K562 (cell line): ENCODE measurements around the gene CREG1. TPM values are rescaled to one million over a fixed set of nuclear protein-coding genes. Genes with fewer than 3 reads are reported as not detected.
A peak's percentile ranks its signal among the peaks of the same experiment; 100 is the strongest.

Experiments used
- CEBPB ChIP-seq: fragments of 450-650 bp; IDR thresholded peaks from 2 replicates; pipeline ENCODE4 v1.6.1; 2016; ENCODE audit warnings: missing genetic modification characterization, missing compliant biosample characterization
- ETV1 ChIP-seq: fragments of 450-650 bp; conservative IDR thresholded peaks from 2 replicates; pipeline ENCODE4 v1.6.1; 2016; ENCODE audit warnings: missing genetic modification characterization, control low read depth, low read depth, missing compliant biosample characterization
- HNRNPUL1 ChIP-seq: fragments of 200-400 bp; formaldehyde crosslinking; IDR thresholded peaks from 2 replicates; pipeline ENCODE4 v1.6.1; 2017; ENCODE audit warnings: low read length
- ID3 ChIP-seq, 2 experiments: fragments of 250-450 bp in 1 of 2; fragments of 450-650 bp in 1 of 2; sonication (Bioruptor Pico) in 1 of 2; IDR thresholded peaks; 2 replicates each; pipeline versions ENCODE4 v1.6.1 to v1.8.0; 2016 to 2021; ENCODE audit warnings: mild to moderate bottlenecking in 2 of 2, moderate library complexity in 2 of 2, missing compliant biosample characterization in 1 of 2, missing genetic modification characterization in 1 of 2
- KLF6 ChIP-seq: fragments of 250-450 bp; sonication (Bioruptor Pico); IDR thresholded peaks from 2 replicates; pipeline ENCODE4 v1.4.0; 2020; ENCODE audit warnings: mild to moderate bottlenecking, moderate library complexity, borderline replicate concordance
- MCM3 ChIP-seq: fragments of 450-650 bp; IDR thresholded peaks from 2 replicates; pipeline ENCODE4 v1.6.1; 2016
- RCOR1 ChIP-seq, 2 experiments: IDR thresholded peaks; 2 replicates each; pipeline ENCODE4 v1.6.1; 2012; ENCODE audit warnings: low read depth in 2 of 2, low read length in 2 of 2, borderline replicate concordance in 1 of 2, improper control_type of control experiment in 1 of 2
- SETDB1 ChIP-seq: IDR thresholded peaks from one replicate; pipeline ENCODE4 v1.6.1; 2012; ENCODE audit warnings: low read length, control low read depth, inconsistent platforms
- ZNF707 ChIP-seq: fragments of 250-450 bp; sonication (Bioruptor Pico); conservative IDR thresholded peaks from 2 replicates; pipeline ENCODE4 v1.8.0; 2022; ENCODE audit warnings: inconsistent platforms, mild to moderate bottlenecking, moderate library complexity
- polyA plus RNA-seq, 8 experiments: library from polyadenylated mRNA; depleted of rRNA in 4 of 8; stranded (reverse) in 5 of 8; unstranded in 3 of 8; fragments of >200 nt; fragmentation: Nextera tagmentation in 2 of 8; fragmentation: Illumina TruSeq in 1 of 8; extraction: Ambion mirVana in 2 of 8; extraction: Trizol in 1 of 8; gene quantifications; 2 replicates each; pipeline versions ENCODE4 v1.2.1 to v1.2.3, GENCODE V29; 2011 to 2014; ENCODE audit warnings: inconsistent platforms in 1 of 8, missing spikeins in 1 of 8
- total RNA-seq, 7 experiments: library from RNA; depleted of rRNA in 6 of 7; stranded (reverse); fragments of >200 nt in 6 of 7; fragmentation: Illumina TruSeq in 2 of 7; extraction: Trizol in 2 of 7; gene quantifications; 2 replicates each; pipeline versions ENCODE4 v1.2.1 to v1.2.3, GENCODE V29; 2011 to 2021; ENCODE audit warnings: low replicate concordance in 1 of 7

The CREG1 gene
- total and polyA plus RNA-seq, 9 of the 15 experiments (the other 6 are each of a cell fraction or from before 2014, with no cell fraction given): 45.7 to 272 (median 161) TPM

- TF ChIP-seq ZNF707 (CRISPR knock-in tag) (no peak), SETDB1 (no peak), KLF6 (no peak), ETV1 (tag) (peak; percentile 32; the same call in 1 of the 2 replicates), MCM3 (no peak), RCOR1 (IDR thresholded peaks at IDR 0.05; ENCODE audit: borderline replicate concordance in 1 of 2, low read depth in 2 of 2, low read length in 2 of 2) (0 out of 4 replicates have a peak, but pooled peaks of 1 of the 2 experiments have one; percentile 4), CEBPB (tag) (peak; percentile 73), ID3 (CRISPR knock-in tag; IDR thresholded peaks at IDR 0.05) (no peak), ID3 (tag; IDR thresholded peaks at IDR 0.05) (0 out of 2 replicates have a peak, but pooled peaks have one; percentile 27), HNRNPUL1 (peak; percentile 50; the same call in 1 of the 2 replicates)
These were observed 11.2 kb downstream of the CREG1 start (continued) for GRCh38 chr1:167542109-167543032.
